Mesodermal cell (in vitro differentiated cells): ENCODE data around the gene SLC17A8.
"Not testable (repeated sequence)": the region's sequence is repeated elsewhere in the genome, so short reads cannot be mapped to it uniquely, and the experiment has no call there.

ENCODE experiments used
- H3K27ac ChIP-seq: 2 replicates; pipeline ENCODE4 v1.7.0; 2013; ENCODE audit warnings: mild to moderate bottlenecking, low read depth, low read length, moderate library complexity; ENCODE audit not compliant: severe bottlenecking
- H3K36me3 ChIP-seq: 2 replicates; pipeline ENCODE4 v1.7.1; 2013; ENCODE audit warnings: mild to moderate bottlenecking, low read length, moderate library complexity; ENCODE audit not compliant: control insufficient read depth, insufficient read depth
- H3K4me1 ChIP-seq: one replicate; pipeline ENCODE4 v1.7.1; 2013; ENCODE audit warnings: mild to moderate bottlenecking, low read length; ENCODE audit not compliant: insufficient read depth, control insufficient read depth, poor library complexity, severe bottlenecking
- H3K4me3 ChIP-seq: 2 replicates; pipeline ENCODE4 v1.7.0; 2013; ENCODE audit warnings: low read length, control low read depth, mild to moderate bottlenecking; ENCODE audit not compliant: insufficient read depth, poor library complexity, severe bottlenecking; ENCODE audit errors: extremely low read depth
- H3K9me3 ChIP-seq: 2 replicates; pipeline ENCODE4 v1.7.1; 2013; ENCODE audit warnings: mild to moderate bottlenecking, low read length, moderate library complexity; ENCODE audit not compliant: control insufficient read depth
- WGBS, 2 experiments: methylation state at CpG; one replicate each; pipeline ENCODE4 v1.1.5; 2013; ENCODE audit warnings: missing lambda C conversion rate in 2 of 2; ENCODE audit not compliant: insufficient coverage in 2 of 2; 5-methylcytosine and 5-hydroxymethylcytosine counted together

The SLC17A8 gene

DNA sequence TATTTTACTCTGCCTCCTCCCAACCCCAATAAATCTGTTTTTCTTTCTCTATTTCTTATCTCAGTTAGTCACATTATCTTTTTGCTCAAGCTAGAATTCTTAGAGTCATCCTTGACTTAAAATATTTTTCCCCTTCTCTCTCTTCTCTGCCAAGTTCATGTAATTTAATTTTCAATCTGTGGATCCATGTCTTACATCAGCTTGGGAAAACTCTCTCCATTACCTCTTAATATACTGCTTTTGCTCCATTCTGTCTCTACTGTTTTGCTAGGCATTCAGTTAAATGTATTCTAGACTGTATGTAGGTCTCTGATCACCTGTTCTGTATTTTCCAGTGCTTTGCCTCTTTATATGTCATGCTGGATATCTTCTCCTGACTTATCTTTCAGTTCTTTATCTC is 65.8 kb downstream of the SLC17A8 start:
- Histone ChIP-seq H3K4me3 (no peak overlapping the region), H3K9me3 (no peaks in the 10 kb centered on the region), H3K36me3 (no peaks in the 10 kb centered on the region), H3K27ac (no peak overlapping the region), H3K4me1 (no peaks in the 10 kb centered on the region)

GRCh38 chr12:100426145-100426544 is 69.3 kb downstream of the SLC17A8 start:
- no CpG with 5 or more reads among the region's 1 CpG for WGBS, 2 experiments
- Histone ChIP-seq H3K4me1 (no peaks in the 10 kb centered on the region), H3K4me3 (no peak overlapping the region)

GRCh38 chr12:100427078-100427477 is 70.2 kb downstream of the SLC17A8 start:
- H3K4me1 ChIP-seq = no peaks in the 10 kb centered on the region
- no peaks in the 10 kb centered on the region for H3K9me3 ChIP-seq
- no peak overlapping the region for H3K4me3 ChIP-seq
- WGBS, 2 experiments = 79 to 81% methylated on average over 2 to 3 of the region's 3 CpGs
- H3K27ac ChIP-seq = no peak overlapping the region
- no peaks in the 10 kb centered on the region for H3K36me3 ChIP-seq

More at GRCh38 chr12:100426145-100426544, 69.3 kb downstream of the SLC17A8 start:
- Histone ChIP-seq H3K27ac (no peak overlapping the region), H3K9me3 (no peaks in the 10 kb centered on the region), H3K36me3 (no peaks in the 10 kb centered on the region)

DNA sequence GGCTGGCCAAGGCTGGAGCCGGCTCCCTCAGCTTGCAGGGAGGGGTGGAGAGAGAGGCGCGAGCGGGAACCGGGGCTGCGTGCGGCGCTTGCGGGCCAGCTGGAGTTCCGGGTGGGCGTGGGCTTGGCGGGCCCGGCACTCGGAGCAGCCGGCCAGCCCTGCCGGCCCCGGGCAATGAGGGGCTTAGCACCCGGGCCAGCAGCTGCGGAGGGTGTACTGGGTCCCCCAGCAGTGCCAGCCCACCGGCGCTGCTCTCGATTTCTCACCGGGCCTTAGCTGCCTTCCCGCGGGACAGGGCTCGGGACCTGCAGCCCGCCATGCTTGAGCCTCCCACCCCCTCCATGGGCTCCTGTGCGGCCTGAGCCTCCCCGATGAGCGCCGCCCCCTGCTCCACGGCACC is 73.4 kb downstream of the SLC17A8 start:
- H3K27ac ChIP-seq, H3K36me3 ChIP-seq, H3K9me3 ChIP-seq, H3K4me1 ChIP-seq, H3K4me3 ChIP-seq: not testable (repeated sequence)
- 80 to 95% methylated on average over 1 to 11 of the region's 32 CpGs for WGBS, 2 experiments

DNA sequence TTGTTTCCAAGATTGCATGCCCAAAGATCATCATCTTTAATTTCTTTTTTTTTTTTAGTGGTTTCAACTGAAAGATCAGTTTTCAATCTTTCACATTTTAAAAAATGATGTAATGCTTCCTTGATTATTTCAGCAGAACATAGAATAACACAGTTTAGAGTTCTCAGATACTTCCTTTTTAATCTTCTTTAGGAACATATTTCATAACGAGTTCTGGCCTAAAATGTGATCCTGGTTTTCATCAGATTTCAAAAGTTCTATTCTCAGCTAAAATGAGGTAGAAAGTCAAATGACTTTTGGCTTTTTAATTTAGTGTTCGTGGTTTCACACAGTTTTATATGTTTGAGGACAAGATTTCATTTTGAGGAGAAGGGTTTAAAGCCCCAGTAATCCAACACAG is 76.8 kb downstream of the SLC17A8 start:
- Histone ChIP-seq H3K4me3 (no peak overlapping the region), H3K9me3 (no peaks in the 10 kb centered on the region), H3K27ac (no peak overlapping the region), H3K36me3 (no peaks in the 10 kb centered on the region), H3K4me1 (no peaks in the 10 kb centered on the region)
- WGBS, 2 experiments = 100% methylated on average over 1 of the region's 2 CpGs; no CpG with 5 or more reads in 1 of the 2 experiments

- Histone ChIP-seq H3K27ac (no peak overlapping the region), H3K36me3 (no peaks in the 10 kb centered on the region), H3K4me1 (no peaks in the 10 kb centered on the region), H3K9me3 (no peaks in the 10 kb centered on the region), H3K4me3 (no peak overlapping the region)
These were observed 77.3 kb downstream of the SLC17A8 start for GRCh38 chr12:100434177-100434576.

GRCh38 chr12:100435957-100436356 is 79.1 kb downstream of the SLC17A8 start:
- Histone ChIP-seq H3K4me3 (no peak overlapping the region), H3K9me3 (no peaks in the 10 kb centered on the region), H3K4me1 (no peaks in the 10 kb centered on the region), H3K36me3 (no peaks in the 10 kb centered on the region), H3K27ac (no peak overlapping the region)
- 83 to 94% methylated on average over 2 of the region's 2 CpGs for WGBS, 2 experiments

- WGBS, 2 experiments = 67 to 86% methylated on average over 1 to 3 of the region's 6 CpGs
These were observed 80.4 kb downstream of the SLC17A8 start for GRCh38 chr12:100437038-100437841.

DNA sequence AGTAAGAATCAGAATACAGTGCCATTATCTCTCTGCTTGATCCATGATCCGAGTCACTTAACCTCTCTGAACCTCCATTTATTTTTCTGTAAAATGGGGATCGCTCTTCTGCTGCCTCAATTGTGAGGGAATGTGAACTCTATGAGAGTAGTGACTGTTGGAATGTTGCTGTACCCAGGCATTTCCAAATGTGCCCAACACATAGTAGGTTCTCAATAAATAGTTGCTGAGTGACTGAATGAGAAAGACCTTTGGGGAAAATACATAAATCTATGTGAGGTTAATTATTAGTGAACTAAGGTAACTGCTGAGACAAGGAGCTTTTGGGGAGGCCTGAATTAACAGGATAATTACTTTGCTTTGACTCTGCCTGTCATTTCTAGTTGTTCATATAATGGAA is 82.9 kb downstream of the SLC17A8 start:
- WGBS, 2 experiments = no CpG with 5 or more reads among the region's 2 CpGs

More at GRCh38 chr12:100437038-100437841, 80.4 kb downstream of the SLC17A8 start:
- Histone ChIP-seq H3K9me3 (no peaks in the 10 kb centered on the region), H3K36me3 (no peaks in the 10 kb centered on the region), H3K27ac (no peak overlapping the region), H3K4me3 (no peak overlapping the region), H3K4me1 (no peaks in the 10 kb centered on the region)

GRCh38 chr12:100442403-100442802 is 85.5 kb downstream of the SLC17A8 start:
- Histone ChIP-seq H3K4me1 (no peaks in the 10 kb centered on the region), H3K36me3 (no peaks in the 10 kb centered on the region), H3K4me3 (no peak overlapping the region), H3K27ac (no peak overlapping the region), H3K9me3 (no peaks in the 10 kb centered on the region)
- no CpG with 5 or more reads among the region's 1 CpG for WGBS, 2 experiments

More for the DNA sequence above, 82.9 kb downstream of the SLC17A8 start:
- no peak overlapping the region for H3K4me3 ChIP-seq
- H3K36me3 ChIP-seq = no peaks in the 10 kb centered on the region
- no peak overlapping the region for H3K27ac ChIP-seq
- H3K4me1 ChIP-seq = no peaks in the 10 kb centered on the region
- no peaks in the 10 kb centered on the region for H3K9me3 ChIP-seq

DNA sequence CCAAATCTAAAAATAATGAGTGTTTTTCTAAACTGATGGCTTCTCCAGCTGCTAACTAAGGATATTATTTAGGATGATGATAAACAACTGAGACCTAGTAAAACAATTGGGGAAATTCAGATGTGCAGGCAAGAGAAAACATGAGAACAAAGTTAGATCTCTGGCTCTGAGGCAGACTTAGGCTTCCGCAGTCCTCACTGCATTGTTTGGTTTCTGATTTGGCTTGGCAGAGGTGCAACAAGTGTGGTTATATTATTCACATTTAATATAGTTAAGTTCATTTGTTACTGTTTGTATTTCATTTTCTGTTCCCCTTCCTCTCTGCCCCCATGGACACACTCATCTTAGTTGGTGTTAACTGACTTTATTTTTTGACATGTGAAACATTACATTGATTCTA is 86.6 kb downstream of the SLC17A8 start:
- no CpG with 5 or more reads among the region's 1 CpG for WGBS, 2 experiments
- no peak overlapping the region for H3K4me3 ChIP-seq
- H3K4me1 ChIP-seq = no peaks in the 10 kb centered on the region
- no peaks in the 10 kb centered on the region for H3K9me3 ChIP-seq
- H3K36me3 ChIP-seq = no peaks in the 10 kb centered on the region
- no peak overlapping the region for H3K27ac ChIP-seq
